Caco-2 (cell line): ENCODE data around the gene WDTC1. TPM values are rescaled to one million over a fixed set of nuclear protein-coding genes. Genes with fewer than 3 reads are reported as not detected.
A peak's percentile ranks its signal among the peaks of the same experiment; 100 is the strongest.
"Not testable (repeated sequence)": the region's sequence is repeated elsewhere in the genome, so short reads cannot be mapped to it uniquely, and the experiment has no call there.

Source experiments
- Bru-seq: library from RNA; stranded (reverse); fragments of 400-500 nt; gene quantifications from one replicate; lab custom pipeline; 2021; lab: Mats Ljungman, UMichigan
- BruChase-seq, 2 experiments: library from RNA; stranded (reverse); fragments of 400-500 nt; gene quantifications; one replicate each; lab custom pipeline; 2021; lab: Mats Ljungman, UMichigan
- BruUV-seq: library from RNA; stranded (reverse); fragments of 400-500 nt; replicated peaks from 2 replicates; lab custom pipeline; 2021; lab: Mats Ljungman, UMichigan
- CTCF ChIA-PET: fragments of 300-600 bp; sonication (Branson Sonifier 250); formaldehyde crosslinking; loops from one replicate; lab custom pipeline; 2022; ENCODE audit warnings: antibody characterized with exemption; lab: Charles Lee
- POLR2A ChIA-PET: fragments of 300-600 bp; sonication (Branson Sonifier 250); formaldehyde crosslinking; loops from one replicate; lab custom pipeline; 2022; ENCODE audit warnings: antibody characterized with exemption; lab: Charles Lee
- DNase-seq, 2 experiments: peaks; one replicate each; pipeline versions ENCODE4 v3.0.0 to v3.0.0-alpha.2; 2020 to 2022
- H3K27me3 ChIP-seq: replicated peaks from 2 replicates; pipeline ENCODE4 v1.6.0; 2011; ENCODE audit warnings: low read length; ENCODE audit not compliant: control insufficient read depth, insufficient read depth
- H3K36me3 ChIP-seq: 2 replicates; pipeline ENCODE4 v1.5.1; 2011; ENCODE audit warnings: low read length; ENCODE audit not compliant: control insufficient read depth, insufficient read depth
- H3K4me1 ChIP-seq: fragments of 250-450 bp; sonication (Bioruptor Pico); 2 replicates; pipeline ENCODE4 v1.5.1; 2020; ENCODE audit warnings: mild to moderate bottlenecking
- H3K4me3 ChIP-seq: 2 replicates; pipeline ENCODE4 v1.5.1; 2011; ENCODE audit warnings: low read depth, mild to moderate bottlenecking, control low read depth, low read length
- H3K9me3 ChIP-seq: fragments of 250-450 bp; sonication (Bioruptor Pico); 2 replicates; pipeline ENCODE4 v1.5.1; 2020; ENCODE audit warnings: mild to moderate bottlenecking, moderate library complexity
- H3K27ac Mint-ChIP-seq: one replicate; pipeline ENCODE4 v1.8.0; 2022; ENCODE audit warnings: mixed read lengths; ENCODE audit not compliant: unreplicated experiment
- H3K27me3 Mint-ChIP-seq: one replicate; pipeline ENCODE4 v1.8.0; 2022; ENCODE audit warnings: mixed read lengths; ENCODE audit not compliant: insufficient read depth, unreplicated experiment
- H3K36me3 Mint-ChIP-seq: one replicate; pipeline ENCODE4 v1.8.0; 2022; ENCODE audit warnings: mild to moderate bottlenecking, mixed read lengths; ENCODE audit not compliant: insufficient read depth, unreplicated experiment
- H3K4me1 Mint-ChIP-seq: one replicate; pipeline ENCODE4 v1.8.0; 2022; ENCODE audit warnings: low read depth, mixed read lengths; ENCODE audit not compliant: unreplicated experiment
- H3K4me3 Mint-ChIP-seq: one replicate; pipeline ENCODE4 v1.8.0; 2022; ENCODE audit warnings: mild to moderate bottlenecking, moderate library complexity, mixed read lengths; ENCODE audit not compliant: unreplicated experiment
- H3K9me3 Mint-ChIP-seq: one replicate; pipeline ENCODE4 v1.8.0; 2022; ENCODE audit warnings: mixed read lengths; ENCODE audit not compliant: unreplicated experiment
- CTCF ChIP-seq, 2 experiments: fragments of 200-600 bp in 1 of 2; IDR thresholded peaks; 1 replicate in 1 of 2; 2 replicates in 1 of 2; pipeline versions ENCODE4 v1.5.1 to v1.8.0; 2011 to 2022; ENCODE audit warnings: antibody characterized with exemption in 1 of 2, control low read depth in 1 of 2, inconsistent platforms in 1 of 2, low read depth in 1 of 2, low read length in 1 of 2, mild to moderate bottlenecking in 1 of 2, moderate library complexity in 1 of 2; ENCODE audit not compliant: insufficient read depth in 1 of 2, severe bottlenecking in 1 of 2, unreplicated experiment in 1 of 2
- intact Hi-C: fragments of 100-400 bp; cut with micrococcal nuclease; formaldehyde crosslinking; loops from one replicate; pipeline ENCODE4 v1.10.0; 2022; ENCODE audit not compliant: unreplicated experiment
- long read RNA-seq: library from polyadenylated mRNA; stranded (forward); transcript quantifications from one replicate; pipeline ENCODE4 v2.0.0, GENCODE V29; 2022
- total RNA-seq: library from RNA; stranded (reverse); gene quantifications from 2 replicates; pipeline ENCODE4 v1.2.3, GENCODE V29; 2022

WDTC1 gene
- total RNA-seq (15.1 and 17.2 TPM in 2 replicates), Bru-seq, nascent RNA (percentile 45 among the genes with signal in this experiment), BruChase-seq, experiment 1, labeled RNA remaining after a 2-hour chase (percentile 46 among the genes with signal in this experiment), BruChase-seq, experiment 2, labeled RNA remaining after a 6-hour chase (percentile 51 among the genes with signal in this experiment)
- long read RNA-seq, full-length matches to known transcripts = 1 of 4 reads
- long read RNA-seq, partial matches to known transcripts = 1 of 4 reads
- long read RNA-seq, other reads (novel, unspliced or antisense) = 2 of 4 reads

GRCh38 chr1:27234049-27234882 is at the start of gene WDTC1:
Gene WDTC1, plus strand, starts transcription at chr1:27234632. Its CDS starts 26,423 bp downstream, at chr1:27261055.
- 0 out of 2 replicates have a peak, but pooled peaks cover 9% of the 10 kb centered on the region for H3K4me1 ChIP-seq
- Mint-ChIP-seq H3K36me3 (peaks cover 10% of the 10 kb centered on the region), H3K9me3 (no peaks in the 10 kb centered on the region), H3K4me1 (peaks cover 8% of the 10 kb centered on the region), H3K4me3 (peak within 1 kb of the TSS; percentile 99), H3K27me3 (no peaks in the 10 kb centered on the region), H3K27ac (peak within 1 kb of the TSS; percentile 90)
- H3K9me3 ChIP-seq = no peaks in the 10 kb centered on the region
- CTCF ChIA-PET = no interaction called here
- no peaks in the 10 kb centered on the region for H3K36me3 ChIP-seq
- no peak for TF ChIP-seq CTCF (IDR thresholded peaks at IDR 0.05; ENCODE audit: insufficient read depth in 1 of 2, low read depth in 1 of 2, low read length in 1 of 2, severe bottlenecking in 1 of 2, unreplicated experiment in 1 of 2)
- H3K27me3 ChIP-seq = no peaks in the 10 kb centered on the region
- intact Hi-C loops = no loop called here
- no TSS peak for BruUV-seq
- DNase-seq = peak; percentile 94 to 95
- POLR2A ChIA-PET = interaction anchor here (0.6 kb wide), 1 partner anchor 11 kb away, joined by 5 read pairs; no protein-coding TSS in a partner anchor
- H3K4me3 ChIP-seq = peak within 1 kb of the TSS; percentile 76

DNA sequence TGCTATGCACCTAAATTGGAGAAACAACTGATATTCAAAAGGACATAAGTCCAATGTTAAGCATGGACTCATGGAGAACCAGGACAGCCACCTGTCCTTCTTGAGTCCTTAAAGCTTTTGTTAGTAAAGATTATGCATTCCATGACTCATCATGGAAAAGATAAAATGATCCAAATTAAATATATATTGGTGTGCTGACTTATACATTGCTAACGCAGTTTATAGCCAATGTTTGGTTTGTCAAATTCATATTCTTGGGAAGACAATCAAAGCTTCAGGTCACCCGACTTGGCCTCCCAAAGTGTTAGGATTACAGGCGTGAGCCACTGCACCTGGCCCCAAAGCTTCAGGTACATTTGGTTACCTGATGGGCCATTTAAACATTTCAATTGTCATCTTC is 49.8 kb upstream of the WDTC1 start:
- POLR2A ChIA-PET, H3K4me3 ChIP-seq, intact Hi-C loops, CTCF ChIA-PET, DNase-seq, H3K4me3 Mint-ChIP-seq, H3K9me3 Mint-ChIP-seq, H3K4me1 Mint-ChIP-seq, H3K4me1 ChIP-seq, BruUV-seq, H3K27ac Mint-ChIP-seq, H3K36me3 Mint-ChIP-seq, H3K36me3 ChIP-seq, H3K27me3 ChIP-seq, H3K27me3 Mint-ChIP-seq: not testable (repeated sequence)
- peaks cover 13% of the 10 kb centered on the region for H3K9me3 ChIP-seq

- H3K27ac Mint-ChIP-seq = peak overlapping the region; percentile 39
- no peaks in the 10 kb centered on the region for H3K9me3 Mint-ChIP-seq
- no peak overlapping the region for H3K4me3 Mint-ChIP-seq
- intact Hi-C loops = no loop called here
- no TSS peak for BruUV-seq
- H3K36me3 Mint-ChIP-seq = no peaks in the 10 kb centered on the region
- Histone ChIP-seq H3K4me1 (peaks cover 9% of the 10 kb centered on the region), H3K27me3 (no peaks in the 10 kb centered on the region), H3K9me3 (no peaks in the 10 kb centered on the region), H3K36me3 (no peaks in the 10 kb centered on the region), H3K4me3 (no peak overlapping the region)
- TF ChIP-seq CTCF (IDR thresholded peaks at IDR 0.05; ENCODE audit: insufficient read depth in 1 of 2, low read depth in 1 of 2, low read length in 1 of 2, severe bottlenecking in 1 of 2, unreplicated experiment in 1 of 2) = no peak
- CTCF ChIA-PET = interaction anchor here (0.5 kb wide), 1 partner anchor 29 kb away, joined by 3 read pairs; no protein-coding TSS in a partner anchor
- peaks cover 11% of the 10 kb centered on the region for H3K4me1 Mint-ChIP-seq
- H3K27me3 Mint-ChIP-seq = no peaks in the 10 kb centered on the region
- POLR2A ChIA-PET = no interaction called here
- DNase-seq = peak; percentile 11 to 46
Measured at GRCh38 chr1:27192039-27192529, 42.3 kb upstream of the WDTC1 start.
